HG03571 (cell line): ENCODE measurements around the gene FGG.
"Not testable (repeated sequence)": the region's sequence is repeated elsewhere in the genome, so short reads cannot be mapped to it uniquely, and the experiment has no call there.

ENCODE experiments used
- ATAC-seq: cut with Tn5 transposase; IDR thresholded peaks from one replicate; pipeline ENCODE4 v1.9.1; 2021; ENCODE audit not compliant: unreplicated experiment

FGG gene

GRCh38 chr4:154611833-154612232 is 623 bp downstream of the FGG start:
- ATAC-seq = no peak

- no peak for ATAC-seq
Measured at GRCh38 chr4:154610582-154610981, 1.9 kb downstream of the FGG start.

- ATAC-seq = no peak
Measured at GRCh38 chr4:154609532-154609931, 2.9 kb downstream of the FGG start.

- no peak for ATAC-seq
Measured at GRCh38 chr4:154608361-154609252, 3.8 kb downstream of the FGG start.

GRCh38 chr4:154606728-154607723 is 5.4 kb downstream of the FGG start:
- ATAC-seq = no peak

GRCh38 chr4:154604696-154605200 is 7.7 kb downstream of the FGG start:
- no peak for ATAC-seq

GRCh38 chr4:154603033-154603943 is 9.2 kb downstream of the FGG start:
- no peak for ATAC-seq

- no peak for ATAC-seq
Measured at GRCh38 chr4:154602404-154603020, 9.9 kb downstream of the FGG start.

- ATAC-seq = no peak
Measured at GRCh38 chr4:154597798-154598774, 14.4 kb downstream of the FGG start.

- ATAC-seq = not testable (repeated sequence)
Measured at GRCh38 chr4:154597281-154597680, 15.2 kb downstream of the FGG start.

- ATAC-seq = no peak
Measured at GRCh38 chr4:154595807-154596206, 16.6 kb downstream of the FGG start.

GRCh38 chr4:154594343-154594742 is 18.1 kb downstream of the FGG start:
- not testable (repeated sequence) for ATAC-seq

GRCh38 chr4:154593868-154594267 is 18.6 kb downstream of the FGG start:
- ATAC-seq = no peak

GRCh38 chr4:154591890-154592289 is 20.6 kb downstream of the FGG start:
- ATAC-seq = no peak

GRCh38 chr4:154590329-154591006 is 22.0 kb downstream of the FGG start, which contains the start of gene FGA:
Gene FGA (minus strand): TSS chr4:154590742. CDS start chr4:154590687, 55 bp downstream.
- ATAC-seq = no peak

- no peak for ATAC-seq
Measured at GRCh38 chr4:154589296-154590197, 22.9 kb downstream of the FGG start.

- ATAC-seq = no peak
Measured at GRCh38 chr4:154588198-154588597, 24.3 kb downstream of the FGG start.
